Keratinocyte (primary cell): ENCODE measurements around the gene RRAGC. TPM values are rescaled to one million over a fixed set of nuclear protein-coding genes. Genes with fewer than 3 reads are reported as not detected.

ENCODE experiments used
- DNase-seq: peaks from one replicate; pipeline ENCODE4 v3.0.0-alpha.2; 2011; ENCODE audit warnings: low read depth, missing footprints, low spot score
- FAIRE-seq: peaks from 2 replicates; lab custom pipeline; 2011; peaks lifted over from hg19 to GRCh38; lab: Jason Lieb, UNC
- H2AFZ ChIP-seq: 2 replicates; pipeline ENCODE4 v1.6.0; 2012; ENCODE audit warnings: low read length, control low read depth, inconsistent platforms; ENCODE audit not compliant: control insufficient read depth
- H3K27ac ChIP-seq: 2 replicates; pipeline ENCODE4 v1.5.1; 2011; ENCODE audit warnings: low read length; ENCODE audit not compliant: control insufficient read depth, insufficient read depth
- H3K27me3 ChIP-seq: 3 replicates; pipeline ENCODE4 v1.6.0; 2011; ENCODE audit warnings: low read length; ENCODE audit not compliant: control insufficient read depth, insufficient read depth; ENCODE audit errors: extremely low read depth
- H3K36me3 ChIP-seq, 2 experiments: 2 replicates in 1 of 2; 3 replicates in 1 of 2; pipeline ENCODE4 v1.5.1; 2011; ENCODE audit warnings: low read length in 2 of 2, mild to moderate bottlenecking in 1 of 2; ENCODE audit not compliant: control insufficient read depth in 2 of 2, insufficient read depth in 2 of 2; ENCODE audit errors: extremely low read depth in 1 of 2
- H3K4me1 ChIP-seq: 3 replicates; pipeline ENCODE4 v1.5.1; 2011; ENCODE audit warnings: low read length; ENCODE audit not compliant: control insufficient read depth, insufficient read depth; ENCODE audit errors: extremely low read depth
- H3K4me2 ChIP-seq: 3 replicates; pipeline ENCODE4 v1.6.0; 2011; ENCODE audit warnings: low read depth, low read length; ENCODE audit not compliant: control insufficient read depth, insufficient read depth; ENCODE audit errors: extremely low read depth
- H3K4me3 ChIP-seq, 3 experiments: fragments of 200-600 bp in 1 of 3; sonication (generic) in 1 of 3; 2 replicates in 2 of 3; 3 replicates in 1 of 3; pipeline ENCODE4 v1.5.1; 2011 to 2016; ENCODE audit warnings: low read length in 3 of 3, mild to moderate bottlenecking in 3 of 3, control low read depth in 2 of 3, inconsistent platforms in 1 of 3, low read depth in 1 of 3, mixed read lengths in 1 of 3, mixed run types in 1 of 3, moderate library complexity in 1 of 3; ENCODE audit not compliant: control insufficient read depth in 2 of 3, insufficient read depth in 2 of 3; ENCODE audit errors: extremely low read depth in 1 of 3
- H3K79me2 ChIP-seq: 2 replicates; pipeline ENCODE4 v1.6.0; 2012; ENCODE audit warnings: low read length; ENCODE audit not compliant: control insufficient read depth, insufficient read depth
- H3K9ac ChIP-seq: 3 replicates; pipeline ENCODE4 v1.6.0; 2011; ENCODE audit warnings: low read length; ENCODE audit not compliant: control insufficient read depth, insufficient read depth; ENCODE audit errors: extremely low read depth
- H3K9me1 ChIP-seq: 3 replicates; pipeline ENCODE4 v1.6.0; 2011; ENCODE audit warnings: low read length; ENCODE audit not compliant: control insufficient read depth, insufficient read depth; ENCODE audit errors: extremely low read depth
- H3K9me3 ChIP-seq: 2 replicates; pipeline ENCODE4 v1.5.1; 2012; ENCODE audit warnings: low read depth, low read length; ENCODE audit not compliant: control insufficient read depth
- H4K20me1 ChIP-seq: 3 replicates; pipeline ENCODE4 v1.6.0; 2011; ENCODE audit warnings: low read length; ENCODE audit not compliant: control insufficient read depth, insufficient read depth; ENCODE audit errors: extremely low read depth
- CTCF ChIP-seq, 3 experiments: IDR thresholded peaks in 1 of 3; conservative IDR thresholded peaks in 1 of 3; optimal IDR thresholded peaks in 1 of 3; 2 replicates in 2 of 3; 3 replicates in 1 of 3; pipeline versions ENCODE3 to v1.5.1; 2011; ENCODE audit warnings: low read length in 3 of 3, mild to moderate bottlenecking in 3 of 3, moderate library complexity in 2 of 3, control low read depth in 1 of 3, inconsistent platforms in 1 of 3; ENCODE audit not compliant: insufficient read depth in 2 of 3; ENCODE audit errors: extremely low read depth in 1 of 3
- EZH2 ChIP-seq: IDR thresholded peaks from one replicate; pipeline ENCODE4 v1.6.1; 2012; ENCODE audit warnings: inconsistent platforms, mild to moderate bottlenecking, low read length, moderate library complexity
- dilution Hi-C: fragments of 300-500 bp; cut with MboI; formaldehyde crosslinking; loops from one replicate; pipeline ENCODE4 v1.7.0; 2020; ENCODE audit warnings: low sequenced_read_pairs; ENCODE audit not compliant: extremely low pct_ligation_motif_present
- polyA plus RNA-seq, 5 experiments: library from polyadenylated mRNA; depleted of rRNA in 3 of 5; stranded (reverse) in 3 of 5; stranded (forward) in 1 of 5; unstranded in 1 of 5; fragments of >200 nt; gene quantifications; 1 replicate in 1 of 5; 2 replicates in 3 of 5; 3 replicates in 1 of 5; pipeline versions ENCODE4 v1.2.1 to v1.2.3, GENCODE V29; 2011 to 2012; ENCODE audit warnings: missing spikeins in 2 of 5, low read depth in 1 of 5, low replicate concordance in 1 of 5

The RRAGC gene
- polyA plus RNA-seq, 1 donor (not counting 4 experiments of a cell fraction or from before 2014, with no cell fraction given) = 37.8 TPM

DNA sequence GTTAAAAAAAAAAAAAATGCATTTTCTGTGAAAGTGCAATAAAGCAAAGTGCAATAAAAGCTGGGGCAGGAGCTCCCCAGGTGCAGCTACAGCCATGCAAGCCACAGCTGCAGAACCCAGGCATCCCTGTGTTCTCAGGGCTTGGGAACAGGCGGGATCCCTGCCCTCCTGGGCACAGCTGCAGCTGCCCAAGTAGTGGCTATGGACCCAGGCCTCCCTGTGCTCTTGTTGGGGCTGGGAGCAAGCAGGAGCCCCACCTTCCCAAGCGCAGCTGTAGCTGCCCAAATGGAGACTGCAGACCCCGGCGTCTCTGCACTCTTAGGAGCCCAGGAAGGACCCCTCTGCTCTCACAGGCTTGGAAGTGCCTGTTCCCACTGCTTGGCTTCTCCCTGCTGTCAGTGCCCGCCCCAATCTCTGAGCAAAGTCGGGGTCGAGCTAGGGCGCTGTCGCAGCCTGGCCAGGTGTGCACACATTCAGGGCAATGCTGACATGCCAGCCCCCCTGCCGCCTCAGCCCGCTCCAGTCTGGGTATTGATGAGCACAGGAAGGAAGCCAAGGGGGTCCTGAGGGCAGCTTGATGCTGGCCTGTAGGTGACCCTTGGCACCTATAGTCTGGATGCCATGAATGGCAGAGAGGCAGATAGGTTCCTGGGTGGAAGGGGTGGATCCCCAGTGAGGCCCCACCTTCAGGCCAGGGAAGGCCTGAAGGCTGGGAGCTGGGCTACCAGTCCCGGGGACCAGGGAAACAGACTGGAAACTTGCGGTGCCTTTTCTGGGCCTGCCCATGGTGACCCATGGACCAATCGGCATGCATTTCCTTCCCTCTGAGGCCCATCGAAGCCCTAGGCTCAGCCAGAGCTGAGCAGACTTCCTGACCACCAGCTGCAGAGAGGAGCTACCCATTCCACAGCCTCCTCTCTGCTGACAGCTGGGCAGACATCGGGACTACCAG is 58.6 kb downstream of the RRAGC start:
- H2AFZ ChIP-seq = no peak overlapping the region
- no peak for FAIRE-seq
- no peak overlapping the region for H3K9ac ChIP-seq
- H3K36me3 ChIP-seq = no peaks in the 10 kb centered on the region
- H3K9me1 ChIP-seq = no peaks in the 10 kb centered on the region
- no peaks in the 10 kb centered on the region for H3K79me2 ChIP-seq
- H3K4me2 ChIP-seq = no peak overlapping the region
- DNase-seq = no peak
- TF ChIP-seq EZH2 (no peak), CTCF (optimal IDR thresholded peaks at IDR 0.05 in 1 of 3, IDR thresholded peaks at IDR 0.05 in 1 of 3, conservative IDR thresholded peaks at IDR 0.05 in 1 of 3; ENCODE audit: extremely low read depth in 1 of 3, insufficient read depth in 2 of 3, low read length in 3 of 3) (no peak)
- peaks cover 3% of the 10 kb centered on the region for H3K4me1 ChIP-seq
- H4K20me1 ChIP-seq = no peaks in the 10 kb centered on the region
- H3K27me3 ChIP-seq = peaks cover 31% of the 10 kb centered on the region
- H3K27ac ChIP-seq = no peak overlapping the region
- dilution Hi-C loops = loop anchor here (25.0 kb wide), 1 partner anchor 264 kb away; no protein-coding TSS in a partner anchor
- no peaks in the 10 kb centered on the region for H3K9me3 ChIP-seq
- H3K4me3 ChIP-seq = no peak overlapping the region

DNA sequence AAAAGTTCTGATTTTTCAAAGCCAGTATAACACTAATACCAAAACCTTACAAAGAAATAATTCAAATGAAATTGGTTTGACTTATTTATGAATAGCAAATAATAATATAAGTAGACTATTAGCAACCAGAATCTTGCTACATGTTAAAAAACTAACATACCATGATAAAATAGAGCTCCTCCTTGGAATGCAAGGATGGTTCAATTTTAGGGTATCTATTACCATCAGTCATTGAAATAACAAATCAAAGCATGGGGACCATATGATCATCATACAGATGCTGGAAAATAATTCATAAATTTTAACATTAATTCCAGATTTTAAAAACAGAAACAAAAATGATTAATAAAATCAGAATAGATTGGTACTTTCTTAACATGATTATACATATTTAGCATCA is 66.3 kb downstream of the RRAGC start:
- Histone ChIP-seq H3K27me3 (peaks cover 6% of the 10 kb centered on the region), H3K27ac (no peak overlapping the region), H3K36me3 (no peaks in the 10 kb centered on the region), H3K79me2 (no peaks in the 10 kb centered on the region), H3K4me3 (no peak overlapping the region), H3K9ac (no peak overlapping the region), H2AFZ (no peak overlapping the region), H3K4me1 (no peaks in the 10 kb centered on the region), H3K4me2 (no peak overlapping the region), H4K20me1 (no peaks in the 10 kb centered on the region), H3K9me1 (no peaks in the 10 kb centered on the region), H3K9me3 (peaks cover 2% of the 10 kb centered on the region)
- DNase-seq (no peak), FAIRE-seq (no peak)
- dilution Hi-C loops = no loop called here
- TF ChIP-seq CTCF (optimal IDR thresholded peaks at IDR 0.05 in 1 of 3, IDR thresholded peaks at IDR 0.05 in 1 of 3, conservative IDR thresholded peaks at IDR 0.05 in 1 of 3; ENCODE audit: extremely low read depth in 1 of 3, insufficient read depth in 2 of 3, low read length in 3 of 3) (no peak), EZH2 (no peak)
